ENCODE data around the gene FOXP1. TPM values are rescaled to one million over a fixed set of nuclear protein-coding genes. Genes with fewer than 3 reads are reported as not detected.

Gene FOXP1
- total and polyA plus RNA-seq, 9 of the 15 experiments (the other 6 are each of a cell fraction or from before 2014, with no cell fraction given), result 7.7 to 34.5 (median 13.7) TPM

- TF ChIP-seq YY1 (IDR thresholded peaks at IDR 0.05; ENCODE audit: borderline replicate concordance in 1 of 3, control insufficient read depth in 1 of 3, extremely low read depth in 1 of 3, insufficient read depth in 3 of 3, insufficient read length in 1 of 3, insufficient replicate concordance in 2 of 3, low read depth in 1 of 3, low read length in 2 of 3) (peak in 2 of 3 experiments; percentile 63 to 84), NCOA6 (IDR thresholded peaks at IDR 0.05) (no peak), LCOR (CRISPR knock-in tag; IDR thresholded peaks at IDR 0.05) (0 out of 2 replicates have a peak, but pooled peaks have one; percentile 56), JUND (IDR thresholded peaks at IDR 0.05; ENCODE audit: borderline replicate concordance, low read depth, low read length) (0 out of 2 replicates have a peak, but pooled peaks have one; percentile 60), JUND (tag; IDR thresholded peaks at IDR 0.05; ENCODE audit: borderline replicate concordance, low read depth, low read length) (peak; percentile 29; the same call in 1 of the 3 replicates), ZKSCAN1 (IDR thresholded peaks at IDR 0.05; ENCODE audit: low read depth, low read length) (0 out of 2 replicates have a peak, but pooled peaks have one; percentile 52), NRF1 (conservative IDR thresholded peaks at IDR 0.05 in 1 of 2, IDR thresholded peaks at IDR 0.05 in 1 of 2) (peak; percentile 77 to 82), SPI1 (IDR thresholded peaks at IDR 0.05; ENCODE audit: borderline replicate concordance, low read depth, low read length) (peak; percentile 13; the same call in 1 of the 2 replicates), NR2C1 (IDR thresholded peaks at IDR 0.05) (no peak), NR2C1 (tag; IDR thresholded peaks at IDR 0.05) (no peak), ATF7 (IDR thresholded peaks at IDR 0.05) (peak; percentile 46; the same call in 1 of the 2 replicates), ZFP30 (CRISPR knock-in tag; IDR thresholded peaks at IDR 0.05; ENCODE audit: borderline replicate concordance) (no peak), MEF2D (tag; conservative IDR thresholded peaks at IDR 0.05; ENCODE audit: low read depth) (peak; percentile 95), ZNF584 (CRISPR knock-in tag; IDR thresholded peaks at IDR 0.05; ENCODE audit: low read depth) (peak; percentile 39; the same call in 1 of the 2 replicates), CEBPB (tag; IDR thresholded peaks at IDR 0.05) (peak; percentile 26; the same call in 1 of the 2 replicates), EGR1 (conservative IDR thresholded peaks at IDR 0.05) (no peak), PCBP1 (IDR thresholded peaks at IDR 0.05; ENCODE audit: low read depth, low read length, poor library complexity, severe bottlenecking) (no peak)
- TF ChIP-seq, protein P1, sequence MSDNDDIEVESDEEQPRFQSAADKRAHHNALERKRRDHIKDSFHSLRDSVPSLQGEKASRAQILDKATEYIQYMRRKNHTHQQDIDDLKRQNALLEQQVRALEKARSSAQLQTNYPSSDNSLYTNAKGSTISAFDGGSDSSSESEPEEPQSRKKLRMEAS (CRISPR knock-in tag; IDR thresholded peaks at IDR 0.05), result 0 out of 2 replicates have a peak, but pooled peaks have one; percentile 44
- TF ChIP-seq, protein P2, sequence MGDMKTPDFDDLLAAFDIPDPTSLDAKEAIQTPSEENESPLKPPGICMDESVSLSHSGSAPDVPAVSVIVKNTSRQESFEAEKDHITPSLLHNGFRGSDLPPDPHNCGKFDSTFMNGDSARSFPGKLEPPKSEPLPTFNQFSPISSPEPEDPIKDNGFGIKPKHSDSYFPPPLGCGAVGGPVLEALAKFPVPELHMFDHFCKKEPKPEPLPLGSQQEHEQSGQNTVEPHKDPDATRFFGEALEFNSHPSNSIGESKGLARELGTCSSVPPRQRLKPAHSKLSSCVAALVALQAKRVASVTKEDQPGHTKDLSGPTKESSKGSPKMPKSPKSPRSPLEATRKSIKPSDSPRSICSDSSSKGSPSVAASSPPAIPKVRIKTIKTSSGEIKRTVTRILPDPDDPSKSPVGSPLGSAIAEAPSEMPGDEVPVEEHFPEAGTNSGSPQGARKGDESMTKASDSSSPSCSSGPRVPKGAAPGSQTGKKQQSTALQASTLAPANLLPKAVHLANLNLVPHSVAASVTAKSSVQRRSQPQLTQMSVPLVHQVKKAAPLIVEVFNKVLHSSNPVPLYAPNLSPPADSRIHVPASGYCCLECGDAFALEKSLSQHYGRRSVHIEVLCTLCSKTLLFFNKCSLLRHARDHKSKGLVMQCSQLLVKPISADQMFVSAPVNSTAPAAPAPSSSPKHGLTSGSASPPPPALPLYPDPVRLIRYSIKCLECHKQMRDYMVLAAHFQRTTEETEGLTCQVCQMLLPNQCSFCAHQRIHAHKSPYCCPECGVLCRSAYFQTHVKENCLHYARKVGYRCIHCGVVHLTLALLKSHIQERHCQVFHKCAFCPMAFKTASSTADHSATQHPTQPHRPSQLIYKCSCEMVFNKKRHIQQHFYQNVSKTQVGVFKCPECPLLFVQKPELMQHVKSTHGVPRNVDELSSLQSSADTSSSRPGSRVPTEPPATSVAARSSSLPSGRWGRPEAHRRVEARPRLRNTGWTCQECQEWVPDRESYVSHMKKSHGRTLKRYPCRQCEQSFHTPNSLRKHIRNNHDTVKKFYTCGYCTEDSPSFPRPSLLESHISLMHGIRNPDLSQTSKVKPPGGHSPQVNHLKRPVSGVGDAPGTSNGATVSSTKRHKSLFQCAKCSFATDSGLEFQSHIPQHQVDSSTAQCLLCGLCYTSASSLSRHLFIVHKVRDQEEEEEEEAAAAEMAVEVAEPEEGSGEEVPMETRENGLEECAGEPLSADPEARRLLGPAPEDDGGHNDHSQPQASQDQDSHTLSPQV (IDR thresholded peaks at IDR 0.05), result 0 out of 2 replicates have a peak, but pooled peaks have one; percentile 40
- TF ChIP-seq, protein P3, sequence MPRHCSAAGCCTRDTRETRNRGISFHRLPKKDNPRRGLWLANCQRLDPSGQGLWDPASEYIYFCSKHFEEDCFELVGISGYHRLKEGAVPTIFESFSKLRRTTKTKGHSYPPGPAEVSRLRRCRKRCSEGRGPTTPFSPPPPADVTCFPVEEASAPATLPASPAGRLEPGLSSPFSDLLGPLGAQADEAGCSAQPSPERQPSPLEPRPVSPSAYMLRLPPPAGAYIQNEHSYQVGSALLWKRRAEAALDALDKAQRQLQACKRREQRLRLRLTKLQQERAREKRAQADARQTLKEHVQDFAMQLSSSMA (CRISPR knock-in tag; IDR thresholded peaks at IDR 0.05), result no peak
Observed at GRCh38 chr3:71542521-71543370, 40.8 kb downstream of the FOXP1 start (continued).
